Measurements from ENCODE around the gene HERC4. TPM values are rescaled to one million over a fixed set of nuclear protein-coding genes. Genes with fewer than 3 reads are reported as not detected.

Gene HERC4
- total and polyA plus RNA-seq, 2 donors (not counting 3 experiments of a cell fraction or from before 2014, with no cell fraction given) = 10.6 to 73.7 TPM

DNA sequence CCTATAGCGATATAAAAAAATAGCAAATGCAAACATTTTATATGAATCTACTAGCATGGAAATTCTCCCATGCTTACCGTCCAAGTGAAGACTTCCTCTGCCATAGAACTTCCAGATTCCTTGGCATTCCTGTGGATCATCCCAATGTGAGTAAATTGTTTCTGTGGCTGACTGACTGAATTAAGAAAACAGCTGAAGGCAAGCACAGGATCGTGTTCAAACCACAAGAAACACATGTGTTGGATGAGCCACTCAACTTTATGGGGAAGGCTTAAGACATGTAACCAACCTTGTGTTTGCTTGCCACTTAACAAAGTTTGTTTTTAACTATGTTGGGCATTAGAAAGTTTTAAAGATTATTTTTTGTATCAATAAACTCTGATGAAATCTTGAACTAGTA lies 31.6 kb upstream of the HERC4 start:
- no peak overlapping the region for H3K27ac ChIP-seq (ENCODE audit: insufficient read depth, low read depth, low read length)
- no peak for DNase-seq (ENCODE audit: low read depth, low spot score)
- no peak overlapping the region for H2AFZ ChIP-seq (ENCODE audit: low read depth, low read length)
- FAIRE-seq = peak; percentile 12
- no peaks in the 10 kb centered on the region for H3K36me3 ChIP-seq (ENCODE audit: control insufficient read depth in 2 of 2, extremely low read depth in 1 of 2, insufficient read depth in 2 of 2, low read length in 2 of 2)
- intact Hi-C loops (cut with micrococcal nuclease) = no loop called here
- no peaks in the 10 kb centered on the region for H3K9me3 ChIP-seq (replicated peaks; ENCODE audit: control insufficient read depth, insufficient read depth, low read length)
- no peak overlapping the region for H3K4me3 ChIP-seq (replicated peaks in 1 of 3; ENCODE audit: insufficient read depth in 1 of 3, low read depth in 1 of 3, low read length in 3 of 3)
- BruUV-seq (replicated peaks) = no TSS peak
- ChIA-PET POLR2A (interaction anchor here (0.6 kb wide), 1 partner anchor 824 kb away, joined by 6 read pairs; no protein-coding TSS in a partner anchor), CTCF (interaction anchor here (0.6 to 1.2 kb wide), 5 partner anchors 9 to 251 kb away, joined by 3 to 8 read pairs (median 4); no protein-coding TSS in a partner anchor)
- no peak for TF ChIP-seq FOS (IDR thresholded peaks at IDR 0.05; ENCODE audit: borderline replicate concordance, insufficient read depth, low read length)
- no peak for TF ChIP-seq GATA2 (IDR thresholded peaks at IDR 0.05; ENCODE audit: insufficient read depth, insufficient read length, low read depth, low read length)
- TF ChIP-seq POLR2A (IDR thresholded peaks at IDR 0.05; ENCODE audit: low read depth, low read length) = no peak
- TF ChIP-seq, protein P1, sequence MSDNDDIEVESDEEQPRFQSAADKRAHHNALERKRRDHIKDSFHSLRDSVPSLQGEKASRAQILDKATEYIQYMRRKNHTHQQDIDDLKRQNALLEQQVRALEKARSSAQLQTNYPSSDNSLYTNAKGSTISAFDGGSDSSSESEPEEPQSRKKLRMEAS (IDR thresholded peaks at IDR 0.05; ENCODE audit: insufficient read depth, insufficient read length) = no peak
- TF ChIP-seq MYC (IDR thresholded peaks at IDR 0.05; ENCODE audit: low read depth, low read length) = no peak
- no peak for TF ChIP-seq JUN (IDR thresholded peaks at IDR 0.05; ENCODE audit: borderline replicate concordance, insufficient read depth, insufficient read length, low read depth)
- no peak for TF ChIP-seq POLR2AphosphoS5 (IDR thresholded peaks at IDR 0.05; ENCODE audit: insufficient read depth, low read depth, low read length)
- no peak for TF ChIP-seq EZH2 (IDR thresholded peaks at IDR 0.05; ENCODE audit: borderline replicate concordance, low read depth, low read length, severe bottlenecking)
- TF ChIP-seq, protein P2, sequence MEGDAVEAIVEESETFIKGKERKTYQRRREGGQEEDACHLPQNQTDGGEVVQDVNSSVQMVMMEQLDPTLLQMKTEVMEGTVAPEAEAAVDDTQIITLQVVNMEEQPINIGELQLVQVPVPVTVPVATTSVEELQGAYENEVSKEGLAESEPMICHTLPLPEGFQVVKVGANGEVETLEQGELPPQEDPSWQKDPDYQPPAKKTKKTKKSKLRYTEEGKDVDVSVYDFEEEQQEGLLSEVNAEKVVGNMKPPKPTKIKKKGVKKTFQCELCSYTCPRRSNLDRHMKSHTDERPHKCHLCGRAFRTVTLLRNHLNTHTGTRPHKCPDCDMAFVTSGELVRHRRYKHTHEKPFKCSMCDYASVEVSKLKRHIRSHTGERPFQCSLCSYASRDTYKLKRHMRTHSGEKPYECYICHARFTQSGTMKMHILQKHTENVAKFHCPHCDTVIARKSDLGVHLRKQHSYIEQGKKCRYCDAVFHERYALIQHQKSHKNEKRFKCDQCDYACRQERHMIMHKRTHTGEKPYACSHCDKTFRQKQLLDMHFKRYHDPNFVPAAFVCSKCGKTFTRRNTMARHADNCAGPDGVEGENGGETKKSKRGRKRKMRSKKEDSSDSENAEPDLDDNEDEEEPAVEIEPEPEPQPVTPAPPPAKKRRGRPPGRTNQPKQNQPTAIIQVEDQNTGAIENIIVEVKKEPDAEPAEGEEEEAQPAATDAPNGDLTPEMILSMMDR (IDR thresholded peaks at IDR 0.05; ENCODE audit: extremely low read depth in 1 of 2, insufficient read depth in 1 of 2, low read depth in 1 of 2, low read length in 2 of 2) = no peak
- H3K4me2 ChIP-seq (ENCODE audit: insufficient read depth, low read length) = peak overlapping the region; percentile 47
- H3K27me3 ChIP-seq (ENCODE audit: control insufficient read depth in 2 of 2, insufficient read depth in 2 of 2, low read length in 2 of 2) = no peaks in the 10 kb centered on the region
- no peaks in the 10 kb centered on the region for H3K79me2 ChIP-seq (ENCODE audit: control insufficient read depth, insufficient read depth, low read length)
- dilution Hi-C loops (cut with MboI; ENCODE audit: extremely low pct_ligation_motif_present, low sequenced_read_pairs) = no loop called here
- H3K9me1 ChIP-seq (replicated peaks; ENCODE audit: control insufficient read depth, extremely low read depth, insufficient read depth, low read length) = no peaks in the 10 kb centered on the region
- H4K20me1 ChIP-seq (replicated peaks; ENCODE audit: control insufficient read depth, extremely low read depth, insufficient read depth, low read length) = no peaks in the 10 kb centered on the region
- no peak overlapping the region for H3K9ac ChIP-seq (replicated peaks; ENCODE audit: extremely low read depth, insufficient read depth, low read length)
- peaks cover 6% of the 10 kb centered on the region for H3K4me1 ChIP-seq (ENCODE audit: control insufficient read depth, extremely low read depth, insufficient read depth, low read length)

Data from endothelial cell of umbilical vein (primary cell).